ENCODE results near the gene NMNAT3.

The NMNAT3 gene

GRCh38 chr3:139655909-139656595 lies 21.7 kb downstream of the NMNAT3 start:
- no peaks in the 10 kb centered on the region for H3K36me3 ChIP-seq (ENCODE audit: control insufficient read depth, low read depth, low read length)
- no peak overlapping the region for H3K9ac ChIP-seq (ENCODE audit: low read length)
- no peak overlapping the region for H3K27ac ChIP-seq (ENCODE audit: low read length)
- H3K9me3 ChIP-seq (ENCODE audit: control insufficient read depth, low read depth, low read length): no peaks in the 10 kb centered on the region
- H3K4me1 ChIP-seq (ENCODE audit: control insufficient read depth, low read depth, low read length): no peaks in the 10 kb centered on the region
- no peak overlapping the region for H3K4me3 ChIP-seq (ENCODE audit: low read length)
- no peaks in the 10 kb centered on the region for H3K27me3 ChIP-seq (ENCODE audit: control insufficient read depth, insufficient read depth, low read length)

GRCh38 chr3:139654637-139655365 lies 23.0 kb downstream of the NMNAT3 start:
- Histone ChIP-seq H3K36me3 (ENCODE audit: control insufficient read depth, low read depth, low read length) (no peaks in the 10 kb centered on the region), H3K27me3 (ENCODE audit: control insufficient read depth, insufficient read depth, low read length) (no peaks in the 10 kb centered on the region), H3K9me3 (ENCODE audit: control insufficient read depth, low read depth, low read length) (no peaks in the 10 kb centered on the region), H3K9ac (ENCODE audit: low read length) (no peak overlapping the region), H3K27ac (ENCODE audit: low read length) (no peak overlapping the region), H3K4me3 (ENCODE audit: low read length) (no peak overlapping the region), H3K4me1 (ENCODE audit: control insufficient read depth, low read depth, low read length) (no peaks in the 10 kb centered on the region)

- Histone ChIP-seq H3K9ac (ENCODE audit: low read length) (no peak overlapping the region), H3K27me3 (ENCODE audit: control insufficient read depth, insufficient read depth, low read length) (no peaks in the 10 kb centered on the region)
Observed at GRCh38 chr3:139653582-139653981, 24.2 kb downstream of the NMNAT3 start.

GRCh38 chr3:139652561-139652960 lies 25.2 kb downstream of the NMNAT3 start:
- Histone ChIP-seq H3K27ac (ENCODE audit: low read length) (no peak overlapping the region), H3K4me1 (ENCODE audit: control insufficient read depth, low read depth, low read length) (no peaks in the 10 kb centered on the region), H3K9me3 (ENCODE audit: control insufficient read depth, low read depth, low read length) (no peaks in the 10 kb centered on the region), H3K9ac (ENCODE audit: low read length) (no peak overlapping the region), H3K4me3 (ENCODE audit: low read length) (no peak overlapping the region), H3K27me3 (ENCODE audit: control insufficient read depth, insufficient read depth, low read length) (no peaks in the 10 kb centered on the region), H3K36me3 (ENCODE audit: control insufficient read depth, low read depth, low read length) (no peaks in the 10 kb centered on the region)

More at GRCh38 chr3:139653582-139653981, 24.2 kb downstream of the NMNAT3 start:
- H3K36me3 ChIP-seq (ENCODE audit: control insufficient read depth, low read depth, low read length): no peaks in the 10 kb centered on the region
- H3K27ac ChIP-seq (ENCODE audit: low read length): no peak overlapping the region
- H3K4me1 ChIP-seq (ENCODE audit: control insufficient read depth, low read depth, low read length): no peaks in the 10 kb centered on the region
- no peak overlapping the region for H3K4me3 ChIP-seq (ENCODE audit: low read length)
- no peaks in the 10 kb centered on the region for H3K9me3 ChIP-seq (ENCODE audit: control insufficient read depth, low read depth, low read length)

GRCh38 chr3:139647866-139648435 lies 29.8 kb downstream of the NMNAT3 start:
- Histone ChIP-seq H3K9ac (ENCODE audit: low read length) (no peak overlapping the region), H3K9me3 (ENCODE audit: control insufficient read depth, low read depth, low read length) (no peaks in the 10 kb centered on the region), H3K27me3 (ENCODE audit: control insufficient read depth, insufficient read depth, low read length) (no peaks in the 10 kb centered on the region), H3K27ac (ENCODE audit: low read length) (no peak overlapping the region), H3K36me3 (ENCODE audit: control insufficient read depth, low read depth, low read length) (no peaks in the 10 kb centered on the region), H3K4me3 (ENCODE audit: low read length) (no peak overlapping the region), H3K4me1 (ENCODE audit: control insufficient read depth, low read depth, low read length) (no peaks in the 10 kb centered on the region)

GRCh38 chr3:139646512-139646911 lies 31.3 kb downstream of the NMNAT3 start:
- H3K9ac ChIP-seq (ENCODE audit: low read length): no peak overlapping the region
- H3K27ac ChIP-seq (ENCODE audit: low read length): no peak overlapping the region
- H3K4me3 ChIP-seq (ENCODE audit: low read length): no peak overlapping the region
- no peaks in the 10 kb centered on the region for H3K4me1 ChIP-seq (ENCODE audit: control insufficient read depth, low read depth, low read length)
- no peaks in the 10 kb centered on the region for H3K36me3 ChIP-seq (ENCODE audit: control insufficient read depth, low read depth, low read length)
- no peaks in the 10 kb centered on the region for H3K9me3 ChIP-seq (ENCODE audit: control insufficient read depth, low read depth, low read length)
- no peaks in the 10 kb centered on the region for H3K27me3 ChIP-seq (ENCODE audit: control insufficient read depth, insufficient read depth, low read length)

- Histone ChIP-seq H3K36me3 (ENCODE audit: control insufficient read depth, low read depth, low read length) (no peaks in the 10 kb centered on the region), H3K4me1 (ENCODE audit: control insufficient read depth, low read depth, low read length) (no peaks in the 10 kb centered on the region), H3K27me3 (ENCODE audit: control insufficient read depth, insufficient read depth, low read length) (no peaks in the 10 kb centered on the region), H3K9me3 (ENCODE audit: control insufficient read depth, low read depth, low read length) (no peaks in the 10 kb centered on the region), H3K9ac (ENCODE audit: low read length) (no peak overlapping the region), H3K27ac (ENCODE audit: low read length) (no peak overlapping the region), H3K4me3 (ENCODE audit: low read length) (no peak overlapping the region)
Observed at GRCh38 chr3:139642996-139643395, 34.8 kb downstream of the NMNAT3 start.

- Histone ChIP-seq H3K27ac (ENCODE audit: low read length) (no peak overlapping the region), H3K36me3 (ENCODE audit: control insufficient read depth, low read depth, low read length) (no peaks in the 10 kb centered on the region), H3K4me3 (ENCODE audit: low read length) (no peak overlapping the region), H3K9ac (ENCODE audit: low read length) (no peak overlapping the region), H3K9me3 (ENCODE audit: control insufficient read depth, low read depth, low read length) (no peaks in the 10 kb centered on the region), H3K4me1 (ENCODE audit: control insufficient read depth, low read depth, low read length) (no peaks in the 10 kb centered on the region), H3K27me3 (ENCODE audit: control insufficient read depth, insufficient read depth, low read length) (no peaks in the 10 kb centered on the region)
Observed at GRCh38 chr3:139640456-139640855, 37.3 kb downstream of the NMNAT3 start.

- Histone ChIP-seq H3K36me3 (ENCODE audit: control insufficient read depth, low read depth, low read length) (no peaks in the 10 kb centered on the region), H3K27ac (ENCODE audit: low read length) (no peak overlapping the region), H3K4me1 (ENCODE audit: control insufficient read depth, low read depth, low read length) (no peaks in the 10 kb centered on the region), H3K9ac (ENCODE audit: low read length) (no peak overlapping the region), H3K27me3 (ENCODE audit: control insufficient read depth, insufficient read depth, low read length) (no peaks in the 10 kb centered on the region), H3K9me3 (ENCODE audit: control insufficient read depth, low read depth, low read length) (no peaks in the 10 kb centered on the region), H3K4me3 (ENCODE audit: low read length) (no peak overlapping the region)
Observed at GRCh38 chr3:139639662-139640061, 38.1 kb downstream of the NMNAT3 start.

- no peaks in the 10 kb centered on the region for H3K4me1 ChIP-seq (ENCODE audit: control insufficient read depth, low read depth, low read length)
- no peaks in the 10 kb centered on the region for H3K9me3 ChIP-seq (ENCODE audit: control insufficient read depth, low read depth, low read length)
- no peak overlapping the region for H3K4me3 ChIP-seq (ENCODE audit: low read length)
- no peak overlapping the region for H3K27ac ChIP-seq (ENCODE audit: low read length)
- H3K27me3 ChIP-seq (ENCODE audit: control insufficient read depth, insufficient read depth, low read length): no peaks in the 10 kb centered on the region
- H3K36me3 ChIP-seq (ENCODE audit: control insufficient read depth, low read depth, low read length): no peaks in the 10 kb centered on the region
- H3K9ac ChIP-seq (ENCODE audit: low read length): no peak overlapping the region
Observed at GRCh38 chr3:139638518-139638917, 39.3 kb downstream of the NMNAT3 start.

GRCh38 chr3:139636511-139636910 lies 41.3 kb downstream of the NMNAT3 start:
- H3K27me3 ChIP-seq (ENCODE audit: control insufficient read depth, insufficient read depth, low read length): no peaks in the 10 kb centered on the region
- no peak overlapping the region for H3K4me3 ChIP-seq (ENCODE audit: low read length)
- no peak overlapping the region for H3K27ac ChIP-seq (ENCODE audit: low read length)
- no peaks in the 10 kb centered on the region for H3K4me1 ChIP-seq (ENCODE audit: control insufficient read depth, low read depth, low read length)
- H3K9ac ChIP-seq (ENCODE audit: low read length): no peak overlapping the region
- H3K9me3 ChIP-seq (ENCODE audit: control insufficient read depth, low read depth, low read length): no peaks in the 10 kb centered on the region
- no peaks in the 10 kb centered on the region for H3K36me3 ChIP-seq (ENCODE audit: control insufficient read depth, low read depth, low read length)
